WTC11 (cell line): Measurements from ENCODE around the gene RETREG3. TPM values are rescaled to one million over a fixed set of nuclear protein-coding genes. Genes with fewer than 3 reads are reported as not detected.
A peak's percentile ranks its signal among the peaks of the same experiment; 100 is the strongest.

Experiments used
- ATAC-seq: fragments of 200-7000 bp; cut with Tn5 transposase; 2 replicates; pipeline ENCODE4 v1.10.0; 2021; ENCODE audit warnings: mild to moderate bottlenecking, moderate library complexity
- CTCF ChIA-PET: fragments of 300-600 bp; sonication (Branson Sonifier 250); formaldehyde crosslinking; loops from one replicate; lab custom pipeline; 2021; ENCODE audit warnings: antibody characterized with exemption; lab: Charles Lee
- POLR2A ChIA-PET: fragments of 350-600 bp; sonication (Branson Sonifier 250); formaldehyde crosslinking; loops from one replicate; lab custom pipeline; 2021; ENCODE audit warnings: antibody characterized with exemption; lab: Charles Lee
- DNase-seq: peaks from one replicate; pipeline ENCODE4 v3.0.0; 2021; ENCODE audit warnings: low spot score
- H3K27ac Mint-ChIP-seq: 2 replicates; pipeline ENCODE4 v1.8.0; 2021; ENCODE audit warnings: mixed read lengths
- H3K27me3 Mint-ChIP-seq: 2 replicates; pipeline ENCODE4 v1.8.0; 2021; ENCODE audit warnings: low read depth, mild to moderate bottlenecking, moderate library complexity, mixed read lengths
- H3K36me3 Mint-ChIP-seq: 2 replicates; pipeline ENCODE4 v1.8.0; 2021; ENCODE audit warnings: mixed read lengths
- H3K4me1 Mint-ChIP-seq: 2 replicates; pipeline ENCODE4 v1.8.0; 2022; ENCODE audit warnings: mixed read lengths
- H3K4me3 Mint-ChIP-seq: 2 replicates; pipeline ENCODE4 v1.8.0; 2021; ENCODE audit warnings: mild to moderate bottlenecking, moderate library complexity, mixed read lengths
- H3K9me3 Mint-ChIP-seq: 2 replicates; pipeline ENCODE4 v1.8.0; 2021; ENCODE audit warnings: mixed read lengths
- ATF2 ChIP-seq: sonication (generic); formaldehyde crosslinking; IDR thresholded peaks from 2 replicates; pipeline ENCODE4 v1.8.1; 2022; ENCODE audit warnings: low read depth, missing genetic modification reagents, borderline replicate concordance
- ATF3 ChIP-seq: sonication (generic); formaldehyde crosslinking; conservative IDR thresholded peaks from 2 replicates; pipeline ENCODE4 v1.8.1; 2022; ENCODE audit warnings: mild to moderate bottlenecking, missing genetic modification reagents
- E2F5 ChIP-seq: sonication (generic); formaldehyde crosslinking; IDR thresholded peaks from 2 replicates; pipeline ENCODE4 v1.8.1; 2022; ENCODE audit warnings: mild to moderate bottlenecking, moderate library complexity, missing genetic modification reagents
- ETV6 ChIP-seq: sonication (generic); formaldehyde crosslinking; IDR thresholded peaks from 2 replicates; pipeline ENCODE4 v1.8.1; 2022; ENCODE audit warnings: mild to moderate bottlenecking, missing genetic modification reagents
- FOXK1 ChIP-seq: sonication (generic); formaldehyde crosslinking; IDR thresholded peaks from 2 replicates; pipeline ENCODE4 v1.8.0; 2022; ENCODE audit warnings: mild to moderate bottlenecking, moderate library complexity, missing genetic modification reagents
- GRHL2 ChIP-seq: fragments of 250-450 bp; sonication (Bioruptor Pico); IDR thresholded peaks from 2 replicates; pipeline ENCODE4 v1.8.0; 2022; ENCODE audit warnings: mild to moderate bottlenecking, moderate library complexity; ENCODE audit not compliant: insufficient replicate concordance, severe bottlenecking
- GTF2I ChIP-seq: fragments of 250-450 bp; sonication (Bioruptor Pico); conservative IDR thresholded peaks from 2 replicates; pipeline ENCODE4 v1.4.0; 2021; ENCODE audit warnings: mild to moderate bottlenecking
- IRF2 ChIP-seq: sonication (generic); formaldehyde crosslinking; IDR thresholded peaks from 2 replicates; pipeline ENCODE4 v1.8.0; 2022; ENCODE audit warnings: low read depth, missing genetic modification reagents, borderline replicate concordance
- JUN ChIP-seq: sonication (generic); formaldehyde crosslinking; IDR thresholded peaks from 2 replicates; pipeline ENCODE4 v1.8.0; 2023; ENCODE audit warnings: mild to moderate bottlenecking, missing genetic modification reagents
- OVOL2 ChIP-seq: fragments of 250-450 bp; sonication (Bioruptor Pico); IDR thresholded peaks from 2 replicates; pipeline ENCODE4 v1.9.0; 2021; ENCODE audit warnings: mild to moderate bottlenecking, borderline replicate concordance
- SMAD3 ChIP-seq: sonication (generic); formaldehyde crosslinking; IDR thresholded peaks from 2 replicates; pipeline ENCODE4 v1.8.0; 2022; ENCODE audit warnings: missing genetic modification reagents, mild to moderate bottlenecking, borderline replicate concordance
- SP1 ChIP-seq: sonication (generic); formaldehyde crosslinking; conservative IDR thresholded peaks from 2 replicates; pipeline ENCODE4 v1.8.1; 2022; ENCODE audit warnings: missing genetic modification reagents
- TEAD1 ChIP-seq: sonication (generic); formaldehyde crosslinking; IDR thresholded peaks from 2 replicates; pipeline ENCODE4 v1.8.0; 2022; ENCODE audit warnings: mild to moderate bottlenecking, missing genetic modification reagents
- TP53 ChIP-seq: sonication (generic); formaldehyde crosslinking; IDR thresholded peaks from 2 replicates; pipeline ENCODE4 v1.8.1; 2023; ENCODE audit warnings: mild to moderate bottlenecking, missing genetic modification reagents
- ZMAT4 ChIP-seq: fragments of 250-450 bp; sonication (Bioruptor Pico); IDR thresholded peaks from 2 replicates; pipeline ENCODE4 v1.9.0; 2021; ENCODE audit warnings: mild to moderate bottlenecking
- ZNF512 ChIP-seq: sonication (generic); formaldehyde crosslinking; IDR thresholded peaks from 2 replicates; pipeline ENCODE4 v1.8.1; 2022; ENCODE audit warnings: missing genetic modification reagents, borderline replicate concordance
- total RNA-seq: library from RNA; stranded (reverse); gene quantifications from 3 replicates; pipeline ENCODE4 v1.2.3, GENCODE V29; 2021

Gene RETREG3
- total RNA-seq, 1 experiment from 2014 or later = 40.4 TPM

- H3K27ac Mint-ChIP-seq = peak overlapping the region; percentile 62
Measured at GRCh38 chr17:42537826-42538451, 71.2 kb downstream of the RETREG3 start.

GRCh38 chr17:42537156-42537805 lies 71.9 kb downstream of the RETREG3 start:
- H3K27ac Mint-ChIP-seq = peak overlapping the region; percentile 65; the same call in 1 of the 2 replicates
- peaks cover 13% of the 10 kb centered on the region for H3K27me3 Mint-ChIP-seq
- DNase-seq (no peak), ATAC-seq (peak; percentile 2; the same call in 1 of the 2 replicates)
- H3K9me3 Mint-ChIP-seq = no peaks in the 10 kb centered on the region
- H3K4me3 Mint-ChIP-seq = peak overlapping the region; percentile 74
- H3K4me1 Mint-ChIP-seq = peaks cover 27% of the 10 kb centered on the region
- CTCF ChIA-PET = interaction anchor here (0.8 to 7.1 kb wide), 9 partner anchors 9 to 315 kb away, joined by 3 to 65 read pairs (median 4); partner anchors contain the start of genes PSMC3IP and STAT3
- H3K36me3 Mint-ChIP-seq = peaks cover 12% of the 10 kb centered on the region; the same call in 1 of the 2 replicates
- POLR2A ChIA-PET = interaction anchor here (0.7 to 2.3 kb wide), 3 partner anchors 11 to 40 kb away, joined by 3 to 15 read pairs (median 3); no protein-coding TSS in a partner anchor
- no peak for TF ChIP-seq ETV6 (CRISPR knock-in tag)
- no peak for TF ChIP-seq E2F5 (CRISPR knock-in tag)
- no peak for TF ChIP-seq ATF3

More at GRCh38 chr17:42537826-42538451, 71.2 kb downstream of the RETREG3 start:
- Mint-ChIP-seq H3K9me3 (no peaks in the 10 kb centered on the region), H3K4me3 (peak overlapping the region; percentile 74), H3K4me1 (peaks cover 27% of the 10 kb centered on the region), H3K36me3 (peaks cover 12% of the 10 kb centered on the region; the same call in 1 of the 2 replicates), H3K27me3 (peaks cover 11% of the 10 kb centered on the region)
- ATAC-seq = no peak
- ChIA-PET CTCF (interaction anchor here (2.9 to 7.1 kb wide), 2 partner anchors 10 to 11 kb away, joined by 36 to 65 read pairs; no protein-coding TSS in a partner anchor), POLR2A (no interaction called here)
- no peak for DNase-seq
- TF ChIP-seq ATF2 (no peak), TEAD1 (CRISPR knock-in tag) (no peak), IRF2 (CRISPR knock-in tag) (no peak), SMAD3 (no peak), GRHL2 (CRISPR knock-in tag) (no peak), SP1 (no peak), ZNF512 (CRISPR knock-in tag) (no peak), GTF2I (CRISPR knock-in tag) (no peak), OVOL2 (CRISPR knock-in tag) (no peak), TP53 (no peak), JUN (no peak), FOXK1 (no peak), ZMAT4 (no peak)
- TF ChIP-seq, all 79 proteins: peak for 0
